DMS153 treated with DMSO at 0.1 percent for 48 hours (cell line): Measurements from ENCODE around the gene RTKN.

Experiments
- DNase-seq: peaks from one replicate; lab custom pipeline; 2025; ENCODE audit not compliant: unreplicated experiment; lab: John Stamatoyannopoulos, UW

The RTKN gene

GRCh38 chr2:74381751-74382150 is 60.0 kb downstream of the RTKN start:
- no peak for DNase-seq

DNA sequence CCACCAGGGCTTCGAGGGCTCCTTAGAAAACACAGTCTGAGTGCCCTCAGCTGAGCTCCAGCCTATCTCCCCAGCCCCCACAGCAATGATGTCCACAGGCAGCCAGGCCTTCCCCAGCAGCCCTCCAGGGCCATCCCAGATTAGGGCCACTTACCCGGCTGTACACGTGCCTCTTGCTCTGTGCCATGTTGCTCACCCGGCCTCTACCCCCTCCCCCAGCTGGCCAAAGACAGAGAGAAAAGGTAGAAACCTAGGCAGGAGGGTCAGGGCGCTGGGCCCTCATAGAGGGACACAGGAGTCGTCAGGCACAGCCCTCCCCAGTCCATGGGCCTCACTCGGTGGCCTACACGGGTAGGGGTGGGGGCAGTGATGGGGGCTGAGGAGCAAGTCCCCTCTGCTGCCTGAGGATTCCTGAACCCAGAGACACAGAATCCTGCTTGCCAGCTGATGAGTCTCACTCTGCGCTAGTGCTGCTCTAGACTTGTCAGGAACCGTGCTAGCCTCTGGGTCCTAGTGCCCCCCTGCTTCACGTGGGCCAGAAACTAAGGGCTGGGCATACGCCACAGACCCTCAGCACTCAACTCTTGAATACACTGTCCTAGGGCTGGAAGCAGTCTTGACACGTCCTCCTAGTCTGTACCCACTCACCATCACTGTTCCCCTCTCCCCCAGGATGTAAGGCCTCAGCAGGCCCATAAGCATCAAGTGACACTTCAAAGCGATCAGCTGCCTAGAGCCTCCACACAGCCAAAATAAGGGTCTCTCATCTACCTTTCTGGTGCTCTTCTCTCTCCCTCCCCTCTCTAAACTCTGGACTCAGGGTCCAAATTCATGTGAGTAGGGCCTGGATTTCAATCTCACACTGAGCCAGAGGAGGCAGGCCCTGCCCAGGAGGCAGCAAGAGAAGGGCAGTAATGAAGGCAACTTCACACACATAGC is 61.6 kb downstream of the RTKN start, which contains the start of gene DCTN1:
TSS of gene DCTN1 (minus strand) at position 461 of the 939 bp plus-strand sequence. CDS start at position 187, 274 bp downstream.
- DNase-seq, result no peak

DNA sequence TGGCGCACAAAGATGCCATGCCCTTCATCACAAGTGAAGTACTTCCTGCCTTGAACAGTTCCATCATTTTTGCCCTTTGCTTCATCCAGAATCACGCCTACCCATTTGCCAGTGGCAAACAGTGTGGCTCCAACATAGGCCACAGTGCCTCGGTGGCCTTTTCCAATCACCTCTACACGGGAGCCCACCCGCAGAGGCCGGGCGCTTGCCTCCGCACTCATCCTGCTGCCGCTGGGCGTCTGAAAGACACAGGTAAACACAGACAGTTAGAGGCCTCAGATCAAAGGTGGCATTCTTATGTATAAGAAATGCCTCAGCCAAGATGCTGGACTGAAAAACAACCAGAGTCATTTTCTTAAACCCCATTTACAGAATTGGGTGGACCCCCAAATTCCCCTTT is 63.7 kb downstream of the RTKN start:
- no peak for DNase-seq

DNA sequence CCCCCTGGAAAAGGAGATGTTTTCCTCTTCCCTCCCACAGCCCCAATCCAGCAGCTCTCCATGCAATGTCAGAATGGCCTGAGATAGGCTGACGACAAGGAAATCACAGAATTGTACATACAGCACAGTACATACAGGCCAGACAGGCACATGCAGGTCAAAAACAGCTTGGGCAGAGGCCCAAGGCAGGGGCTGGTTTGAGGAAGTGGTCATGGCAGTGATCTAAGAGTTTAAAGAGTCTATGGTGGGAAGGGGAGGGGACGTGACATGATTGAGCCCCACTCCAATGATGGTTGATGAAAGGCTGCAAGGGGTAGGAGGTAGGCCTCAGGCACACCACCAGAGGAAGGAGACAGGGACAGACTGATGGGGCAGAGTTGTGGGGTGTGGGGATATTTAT is 65.9 kb downstream of the RTKN start:
- DNase-seq, result no peak
